Measurements from ENCODE around the gene FSTL3.
A peak's percentile ranks its signal among the peaks of the same experiment; 100 is the strongest.
"Not testable (repeated sequence)": the region's sequence is repeated elsewhere in the genome, so short reads cannot be mapped to it uniquely, and the experiment has no call there.

Gene FSTL3

DNA sequence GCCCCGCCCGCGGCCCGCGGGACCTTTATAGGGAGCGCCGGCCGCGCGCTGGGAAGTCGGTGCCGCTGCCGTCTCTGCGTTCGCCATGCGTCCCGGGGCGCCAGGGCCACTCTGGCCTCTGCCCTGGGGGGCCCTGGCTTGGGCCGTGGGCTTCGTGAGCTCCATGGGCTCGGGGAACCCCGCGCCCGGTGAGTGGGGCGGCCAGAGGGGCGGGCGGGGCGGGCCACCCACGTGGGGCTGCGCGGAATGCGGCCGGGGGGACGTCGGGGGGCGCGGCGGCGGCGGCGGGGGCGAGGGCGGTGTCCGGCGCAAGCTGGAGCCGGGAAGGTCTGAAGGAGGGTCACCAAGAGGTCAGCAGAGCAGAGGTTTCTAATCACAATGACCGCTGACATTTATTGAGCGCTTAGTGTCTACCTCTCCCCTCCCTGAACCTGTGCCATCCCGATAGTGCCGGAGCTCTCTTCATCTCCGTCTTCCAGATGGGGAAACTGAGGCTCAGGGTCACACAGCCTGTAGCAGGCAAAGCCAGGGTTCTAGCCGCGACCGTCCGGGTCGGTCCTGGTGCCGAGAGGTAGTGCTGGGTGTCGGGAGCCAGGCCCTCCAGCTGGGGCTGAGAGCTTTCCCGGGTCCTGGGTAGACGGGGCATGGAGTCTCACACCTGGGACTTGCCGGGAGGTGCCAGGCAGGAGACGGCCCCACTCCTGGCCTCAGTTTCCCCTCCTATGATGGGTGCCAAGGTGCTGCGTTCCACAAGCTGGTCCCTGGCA is at the start of gene FSTL3:
FSTL3 (plus strand) TSS at position 54 of the 767 bp plus-strand sequence; CDS start at position 86, 32 bp downstream.
- no peak for DNase-seq (ENCODE audit: low read depth in 1 of 2, low spot score in 1 of 2)

DNA sequence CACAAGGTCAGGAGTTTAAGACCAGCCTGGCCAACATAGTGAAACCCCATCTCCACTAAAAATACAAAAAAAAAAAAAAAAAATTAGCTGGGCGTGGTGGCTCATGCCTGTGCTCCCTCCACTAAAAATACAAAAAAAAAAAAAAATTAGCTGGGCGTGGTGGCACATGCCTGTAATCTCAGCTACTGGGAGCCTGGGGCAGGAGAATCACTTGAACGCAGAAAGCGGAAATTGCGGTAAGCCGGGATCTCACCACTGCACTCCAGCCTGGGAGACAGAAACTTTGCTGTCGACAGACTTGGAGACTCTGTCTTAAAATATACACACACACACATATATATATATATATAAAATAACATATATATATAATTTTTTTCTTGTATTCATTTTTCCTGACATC is 49.6 kb upstream of the FSTL3 start:
- DNase-seq (ENCODE audit: low read depth in 1 of 2, low spot score in 1 of 2) = not testable (repeated sequence)

GRCh38 chr19:628168-628567 is 48.0 kb upstream of the FSTL3 start:
- no peak for DNase-seq (ENCODE audit: low read depth in 1 of 2, low spot score in 1 of 2)

DNA sequence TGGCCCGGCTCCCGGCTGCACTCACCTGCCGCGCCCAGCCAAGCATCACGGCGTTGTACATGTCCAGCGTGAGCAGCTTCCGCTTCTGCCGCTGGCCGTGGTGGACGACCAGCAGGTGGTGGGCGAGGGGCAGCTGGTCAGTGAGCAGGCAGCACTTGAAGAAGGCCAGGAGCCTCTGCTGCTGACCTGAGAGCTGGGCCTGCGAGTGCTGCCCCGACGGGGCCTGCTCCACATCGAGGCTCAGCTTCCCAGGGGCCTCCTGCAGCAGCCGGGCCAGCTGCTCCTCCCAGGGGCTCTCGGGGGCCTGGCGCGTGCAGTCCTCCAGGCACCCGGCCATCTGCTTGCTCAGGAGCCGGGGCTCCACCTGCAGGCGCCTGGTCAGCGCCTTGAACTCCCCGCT is 46.7 kb upstream of the FSTL3 start:
- DNase-seq (ENCODE audit: low read depth in 1 of 2, low spot score in 1 of 2) = not testable (repeated sequence)

GRCh38 chr19:629961-630714 is 46.1 kb upstream of the FSTL3 start:
- DNase-seq (ENCODE audit: low read depth in 1 of 2, low spot score in 1 of 2) = no peak

- DNase-seq (ENCODE audit: low read depth in 1 of 2, low spot score in 1 of 2) = no peak
Observed at GRCh38 chr19:632579-633067, 43.6 kb upstream of the FSTL3 start.

DNA sequence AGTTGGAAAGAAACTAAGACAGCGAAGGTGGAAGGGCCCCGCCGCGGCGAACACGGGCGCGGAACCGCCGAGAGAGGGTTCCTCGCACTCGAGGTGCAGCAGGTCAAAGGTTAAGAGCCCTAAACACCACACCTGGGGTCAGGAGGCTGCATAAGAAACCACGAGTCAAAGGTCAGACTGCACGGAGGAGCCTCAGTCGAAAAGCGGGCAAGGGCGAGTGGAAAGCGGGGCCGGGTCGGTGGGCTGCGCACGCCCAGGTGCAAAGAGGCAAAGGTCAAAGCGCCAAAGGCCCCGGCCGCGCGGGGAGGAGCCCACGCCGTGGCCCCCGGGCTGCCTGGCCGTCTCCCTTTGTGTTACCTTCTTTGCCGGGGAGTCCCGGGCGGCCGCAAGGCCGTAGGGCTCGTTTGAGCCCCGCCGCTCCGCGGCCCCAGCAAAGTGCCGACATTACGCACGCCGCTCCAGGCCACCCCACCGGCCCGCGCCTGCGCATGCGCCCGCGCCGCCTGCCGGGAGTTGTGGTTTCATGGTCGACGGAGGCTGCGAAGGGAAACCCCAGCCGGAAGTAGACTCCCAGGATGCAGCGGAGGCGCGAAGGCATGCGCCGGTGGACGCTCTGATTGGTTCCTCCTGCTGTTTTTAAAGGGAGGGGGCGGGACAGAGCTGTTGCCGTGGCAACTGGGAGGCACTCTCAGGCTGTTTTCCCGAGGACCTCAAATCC is 43.0 kb upstream of the FSTL3 start, which contains the start of gene POLRMT:
POLRMT (minus strand) TSS at position 470 of the 718 bp plus-strand sequence; CDS start at position 445, 25 bp downstream.
- peak; percentile 91 to 94 for DNase-seq (ENCODE audit: low read depth in 1 of 2, low spot score in 1 of 2)

GRCh38 chr19:633786-634639 is 42.2 kb upstream of the FSTL3 start:
- DNase-seq (ENCODE audit: low read depth in 1 of 2, low spot score in 1 of 2) = no peak

DNA sequence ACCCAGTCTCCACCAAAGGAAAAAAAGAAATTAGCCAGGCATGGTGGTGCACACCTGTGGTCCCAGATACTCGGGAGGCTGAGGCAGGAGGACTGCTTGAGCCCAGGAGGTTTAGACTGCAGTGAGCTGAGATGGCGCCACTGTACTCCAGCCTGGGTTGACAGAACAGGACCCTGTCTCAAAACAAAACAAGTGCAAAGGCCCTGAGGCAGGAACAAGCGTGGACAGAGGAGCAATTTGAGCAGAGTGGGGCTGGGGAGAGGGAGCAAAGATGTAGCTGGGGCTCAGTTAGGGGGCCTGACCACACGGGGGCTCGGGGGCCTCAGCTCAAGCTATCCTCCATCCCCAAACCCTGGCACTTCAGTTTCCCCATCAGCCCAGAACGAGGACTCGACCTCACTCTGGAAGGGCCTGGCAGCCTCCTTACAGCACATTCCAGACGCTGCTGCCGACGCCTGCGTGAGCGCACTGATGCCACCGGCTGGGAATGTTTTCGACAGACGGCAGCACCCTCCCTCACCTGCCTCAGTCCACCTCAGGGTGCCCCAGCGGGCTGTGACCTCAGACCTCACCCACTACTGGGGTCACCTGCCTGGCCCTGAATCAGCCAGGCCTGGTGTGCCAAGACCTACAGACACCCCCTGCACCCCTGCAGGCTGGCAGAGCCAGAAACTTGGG is 41.1 kb upstream of the FSTL3 start:
- DNase-seq (ENCODE audit: low read depth in 1 of 2, low spot score in 1 of 2) = no peak

- no peak for DNase-seq (ENCODE audit: low read depth in 1 of 2, low spot score in 1 of 2)
Observed at GRCh38 chr19:638906-639252, 37.3 kb upstream of the FSTL3 start.

- peak; percentile 97 for DNase-seq (ENCODE audit: low read depth in 1 of 2, low spot score in 1 of 2)
Observed at GRCh38 chr19:639253-640160, 36.7 kb upstream of the FSTL3 start, which contains the start of gene FGF22. Gene FGF22 (plus strand): TSS chr19:639879. CDS start chr19:639926, 47 bp downstream.

- no peak for DNase-seq (ENCODE audit: low read depth in 1 of 2, low spot score in 1 of 2)
Observed at GRCh38 chr19:640161-640558, 36.0 kb upstream of the FSTL3 start.

DNA sequence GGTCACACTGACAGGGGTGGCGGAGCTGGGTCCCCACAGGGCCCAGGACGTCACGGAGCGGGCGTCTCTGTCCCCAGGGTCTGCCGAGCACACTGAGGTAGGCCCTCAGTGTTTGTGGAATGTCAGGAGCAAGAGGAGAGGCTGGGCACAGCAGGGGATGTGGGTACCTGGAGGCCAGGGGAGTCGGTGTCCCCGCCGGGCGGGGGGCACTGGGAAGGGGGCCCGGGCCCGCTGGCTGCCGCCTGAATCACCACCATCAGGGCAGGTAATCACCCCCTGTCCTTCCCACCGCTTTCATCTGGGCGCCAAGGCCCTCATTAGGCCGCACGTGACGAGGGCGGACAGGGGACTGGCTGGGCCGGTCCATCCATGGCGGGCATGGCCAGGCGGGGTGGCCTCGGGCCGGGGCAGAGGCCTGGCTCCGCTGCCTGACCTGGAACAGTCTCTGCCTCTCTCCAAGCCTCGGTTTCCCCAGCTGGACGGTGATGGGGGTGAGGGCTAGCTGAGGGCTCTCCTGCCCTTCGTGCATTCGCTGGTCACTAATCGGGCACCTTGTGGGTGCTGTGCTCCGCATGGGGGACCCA is 35.5 kb upstream of the FSTL3 start:
- DNase-seq (ENCODE audit: low read depth in 1 of 2, low spot score in 1 of 2) = no peak

GRCh38 chr19:641702-642101 is 34.5 kb upstream of the FSTL3 start:
- no peak for DNase-seq (ENCODE audit: low read depth in 1 of 2, low spot score in 1 of 2)

- no peak for DNase-seq (ENCODE audit: low read depth in 1 of 2, low spot score in 1 of 2)
Observed at GRCh38 chr19:642767-643727, 33.1 kb upstream of the FSTL3 start.

GRCh38 chr19:643736-644135 is 32.5 kb upstream of the FSTL3 start:
- DNase-seq (ENCODE audit: low read depth in 1 of 2, low spot score in 1 of 2) = no peak

GRCh38 chr19:644363-644762 is 31.8 kb upstream of the FSTL3 start:
- no peak for DNase-seq (ENCODE audit: low read depth in 1 of 2, low spot score in 1 of 2)

All from activated T-helper 1 cell treated with anti-CD3 and anti-CD28 coated beads, Interleukin-2, amount 50 U/mL, for 16 hours (primary cell).